Measurements from ENCODE around the gene TFPT.

DNA sequence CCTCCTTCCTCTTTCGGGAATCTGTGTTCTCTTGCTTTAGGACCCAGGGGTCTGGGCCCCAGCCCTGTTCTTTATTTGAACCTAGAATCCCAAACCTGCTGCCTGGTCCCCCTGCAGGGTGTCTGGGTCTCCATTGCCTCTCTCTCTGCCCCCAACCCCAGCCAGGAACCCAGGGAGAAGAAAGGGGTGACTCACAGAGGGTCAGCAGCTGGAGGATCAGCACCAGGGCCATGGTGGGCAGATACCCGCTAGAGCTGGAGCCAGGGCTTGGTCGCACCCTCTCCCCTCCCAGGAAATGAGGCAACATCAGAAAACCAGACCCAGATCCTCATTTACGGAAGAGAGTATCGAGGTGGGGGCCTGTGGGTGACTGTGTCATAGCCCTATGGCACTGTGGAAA lies 14.9 kb downstream of the TFPT start, which contains the start of gene OSCAR:
- TF ChIP-seq, protein P1, sequence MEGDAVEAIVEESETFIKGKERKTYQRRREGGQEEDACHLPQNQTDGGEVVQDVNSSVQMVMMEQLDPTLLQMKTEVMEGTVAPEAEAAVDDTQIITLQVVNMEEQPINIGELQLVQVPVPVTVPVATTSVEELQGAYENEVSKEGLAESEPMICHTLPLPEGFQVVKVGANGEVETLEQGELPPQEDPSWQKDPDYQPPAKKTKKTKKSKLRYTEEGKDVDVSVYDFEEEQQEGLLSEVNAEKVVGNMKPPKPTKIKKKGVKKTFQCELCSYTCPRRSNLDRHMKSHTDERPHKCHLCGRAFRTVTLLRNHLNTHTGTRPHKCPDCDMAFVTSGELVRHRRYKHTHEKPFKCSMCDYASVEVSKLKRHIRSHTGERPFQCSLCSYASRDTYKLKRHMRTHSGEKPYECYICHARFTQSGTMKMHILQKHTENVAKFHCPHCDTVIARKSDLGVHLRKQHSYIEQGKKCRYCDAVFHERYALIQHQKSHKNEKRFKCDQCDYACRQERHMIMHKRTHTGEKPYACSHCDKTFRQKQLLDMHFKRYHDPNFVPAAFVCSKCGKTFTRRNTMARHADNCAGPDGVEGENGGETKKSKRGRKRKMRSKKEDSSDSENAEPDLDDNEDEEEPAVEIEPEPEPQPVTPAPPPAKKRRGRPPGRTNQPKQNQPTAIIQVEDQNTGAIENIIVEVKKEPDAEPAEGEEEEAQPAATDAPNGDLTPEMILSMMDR (IDR thresholded peaks at IDR 0.05 in 4 of 5, conservative IDR thresholded peaks at IDR 0.05 in 1 of 5), result no peak
- no peak for TF ChIP-seq POLR2A (IDR thresholded peaks at IDR 0.05)

All from gastrocnemius medialis (tissue), 4 donors.